Stimulated activated CD4-positive, alpha-beta T cell treated with anti-CD3 and anti-CD28 coated beads, Interleukin-4, amount 100 ng/mL, for 48 hours (primary cell): ENCODE data around the gene NEK1.
A peak's percentile ranks its signal among the peaks of the same experiment; 100 is the strongest.
"Not testable (repeated sequence)": the region's sequence is repeated elsewhere in the genome, so short reads cannot be mapped to it uniquely, and the experiment has no call there.

ENCODE experiments used
- DNase-seq, 2 donors: peaks; one replicate each; pipeline ENCODE4 v3.0.0-alpha.2; 2020; ENCODE audit warnings: low read depth in 2 of 2

Gene NEK1

DNA sequence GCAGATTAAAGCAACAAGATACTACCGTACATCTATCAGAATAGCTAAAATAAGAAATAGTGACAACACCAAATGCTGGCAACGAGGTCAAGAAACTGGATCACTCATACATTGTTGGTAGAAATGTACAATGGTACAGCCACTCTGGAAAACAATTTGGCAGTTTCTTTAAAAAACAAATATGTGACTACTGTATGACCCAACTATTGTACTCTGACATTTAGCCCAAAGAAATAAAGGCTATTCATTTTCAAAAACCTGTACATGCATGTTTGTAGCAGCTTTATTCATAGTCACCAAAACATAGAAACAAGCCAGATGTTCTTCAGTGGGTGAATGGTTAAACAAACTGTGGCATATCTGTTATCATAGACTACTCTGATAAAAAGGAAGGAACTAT is 16.2 kb upstream of the NEK1 start:
- DNase-seq, result no peak

DNA sequence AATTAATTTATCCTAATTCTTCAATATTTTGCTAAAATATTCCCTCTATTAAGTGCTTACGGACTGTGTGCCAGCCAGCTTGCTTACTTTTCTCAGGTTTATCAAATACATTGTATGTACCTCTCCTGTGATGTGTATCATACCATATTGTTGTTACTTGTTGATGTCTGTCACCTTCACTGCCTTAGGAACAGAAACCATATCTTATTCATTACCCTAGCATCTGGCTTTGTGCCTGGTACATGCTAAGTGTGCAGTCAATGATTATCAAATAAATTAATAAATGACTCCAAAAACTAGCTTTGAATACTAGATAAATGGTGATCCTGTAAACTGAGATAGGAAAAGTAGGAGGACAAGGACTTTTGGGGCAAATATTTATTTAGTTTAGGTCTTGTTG is 14.9 kb upstream of the NEK1 start:
- DNase-seq, result no peak

- no peak for DNase-seq
Measured at GRCh38 chr4:169626331-169627282, 14.2 kb upstream of the NEK1 start.

DNA sequence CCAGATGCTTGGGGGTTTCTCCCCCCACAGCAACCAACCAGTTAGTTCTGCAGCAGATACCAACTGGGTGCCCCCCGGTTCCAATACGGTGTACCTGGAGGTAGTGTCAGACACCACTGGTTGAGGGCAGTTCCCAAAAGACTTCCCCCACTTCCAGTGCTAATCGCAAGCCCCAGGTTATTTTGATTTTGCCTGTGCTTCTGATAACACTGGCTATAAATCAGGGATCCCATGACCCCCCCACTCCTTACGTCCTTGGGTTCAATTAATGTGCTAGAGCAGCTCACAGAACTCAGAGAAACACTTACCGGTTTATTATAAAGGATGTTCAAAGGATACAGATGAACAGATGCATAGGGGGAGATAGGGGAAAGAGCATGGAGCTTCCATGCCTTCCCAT is 13.5 kb upstream of the NEK1 start:
- DNase-seq, result no peak

- not testable (repeated sequence) for DNase-seq
Measured at GRCh38 chr4:169624012-169624411, 11.6 kb upstream of the NEK1 start.

GRCh38 chr4:169622566-169622965 is 10.2 kb upstream of the NEK1 start:
- DNase-seq, result no peak

GRCh38 chr4:169621731-169622492 is 9.5 kb upstream of the NEK1 start:
- DNase-seq, result no peak

DNA sequence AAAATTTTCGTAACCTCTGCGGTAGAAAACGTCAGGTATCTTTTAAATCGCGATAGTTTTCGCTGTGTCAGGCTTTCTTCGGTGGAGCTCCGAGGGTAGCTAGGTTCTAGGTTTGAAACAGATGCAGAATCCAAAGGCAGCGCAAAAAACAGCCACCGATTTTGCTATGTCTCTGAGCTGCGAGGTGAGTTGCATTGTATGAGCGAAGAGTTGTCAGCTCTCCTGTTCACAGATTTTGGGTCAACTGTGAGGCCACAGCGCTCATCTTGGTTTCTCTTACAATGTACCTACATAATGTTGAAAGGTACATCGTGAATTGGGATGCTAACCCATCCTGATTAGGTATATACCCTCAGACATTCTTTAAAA is 8.5 kb upstream of the NEK1 start:
- no peak for DNase-seq

GRCh38 chr4:169619958-169620879 is 7.8 kb upstream of the NEK1 start, which contains the start of gene CLCN3:
Gene CLCN3 (plus strand): TSS chr4:169620578. CDS start chr4:169635929, 15,351 bp downstream.
- peak; percentile 84 to 92 for DNase-seq

DNA sequence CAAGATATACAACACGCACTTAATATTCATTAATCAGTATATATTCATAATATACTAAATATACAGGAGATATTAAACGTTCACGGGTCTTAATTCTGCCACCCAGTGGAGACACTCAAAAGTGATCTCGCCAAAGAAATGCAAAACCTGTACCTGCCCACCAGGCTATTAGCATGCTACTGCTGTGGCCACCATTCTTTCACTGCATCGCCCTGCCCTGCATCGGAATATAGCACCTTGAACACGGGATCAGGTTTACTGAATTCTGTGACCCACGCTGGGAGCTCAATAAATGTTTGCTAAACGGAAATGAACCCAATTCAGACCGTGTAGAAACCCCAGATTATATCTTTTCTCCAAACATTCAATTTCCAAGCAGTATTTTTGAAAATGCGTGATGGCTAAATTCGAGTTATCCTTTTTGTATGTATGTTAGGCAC is 7.2 kb upstream of the NEK1 start:
- DNase-seq, result no peak

GRCh38 chr4:169618986-169619385 is 6.6 kb upstream of the NEK1 start:
- no peak for DNase-seq

- DNase-seq, result no peak
Measured at GRCh38 chr4:169618286-169618685, 5.9 kb upstream of the NEK1 start.

DNA sequence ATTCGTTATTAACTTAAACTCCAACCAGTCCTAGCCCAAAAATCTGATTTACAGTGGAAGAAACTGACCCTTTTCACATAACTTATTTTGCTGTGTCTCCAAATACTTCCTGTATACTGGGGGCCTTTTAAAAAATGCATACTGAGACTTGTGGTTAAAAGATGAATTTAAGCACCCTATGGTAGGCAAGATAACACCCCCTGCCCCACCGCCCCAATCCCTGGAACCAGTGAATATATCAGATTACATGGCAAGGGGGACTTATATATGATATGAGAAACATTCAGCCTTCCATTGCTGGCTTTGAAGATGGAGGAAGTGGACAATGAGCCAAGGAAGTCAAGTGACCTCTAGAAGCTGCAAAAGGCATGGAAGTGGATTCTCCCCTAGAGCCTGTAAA is 4.9 kb upstream of the NEK1 start:
- DNase-seq, result no peak

GRCh38 chr4:169616846-169617245 is 4.5 kb upstream of the NEK1 start:
- no peak for DNase-seq

GRCh38 chr4:169615467-169616106 is 3.2 kb upstream of the NEK1 start:
- no peak for DNase-seq

GRCh38 chr4:169612871-169613859 is 782 bp upstream of the NEK1 start:
- DNase-seq, result peak; percentile 46 to 61

GRCh38 chr4:169611157-169611556 is 1.2 kb downstream of the NEK1 start:
- DNase-seq, result no peak

GRCh38 chr4:169604903-169605331 is 7.5 kb downstream of the NEK1 start:
- DNase-seq, result no peak

- DNase-seq, result no peak
Measured at GRCh38 chr4:169604131-169604900, 8.1 kb downstream of the NEK1 start.
